ENCODE measurements around the gene STAB2.

GRCh38 chr12:103707446-103707845, 120.4 kb downstream of the STAB2 start:
- no peak for TF ChIP-seq TAF1 (IDR thresholded peaks at IDR 0.05; ENCODE audit: borderline replicate concordance, insufficient read depth, low read length)
- TF ChIP-seq, protein P1, sequence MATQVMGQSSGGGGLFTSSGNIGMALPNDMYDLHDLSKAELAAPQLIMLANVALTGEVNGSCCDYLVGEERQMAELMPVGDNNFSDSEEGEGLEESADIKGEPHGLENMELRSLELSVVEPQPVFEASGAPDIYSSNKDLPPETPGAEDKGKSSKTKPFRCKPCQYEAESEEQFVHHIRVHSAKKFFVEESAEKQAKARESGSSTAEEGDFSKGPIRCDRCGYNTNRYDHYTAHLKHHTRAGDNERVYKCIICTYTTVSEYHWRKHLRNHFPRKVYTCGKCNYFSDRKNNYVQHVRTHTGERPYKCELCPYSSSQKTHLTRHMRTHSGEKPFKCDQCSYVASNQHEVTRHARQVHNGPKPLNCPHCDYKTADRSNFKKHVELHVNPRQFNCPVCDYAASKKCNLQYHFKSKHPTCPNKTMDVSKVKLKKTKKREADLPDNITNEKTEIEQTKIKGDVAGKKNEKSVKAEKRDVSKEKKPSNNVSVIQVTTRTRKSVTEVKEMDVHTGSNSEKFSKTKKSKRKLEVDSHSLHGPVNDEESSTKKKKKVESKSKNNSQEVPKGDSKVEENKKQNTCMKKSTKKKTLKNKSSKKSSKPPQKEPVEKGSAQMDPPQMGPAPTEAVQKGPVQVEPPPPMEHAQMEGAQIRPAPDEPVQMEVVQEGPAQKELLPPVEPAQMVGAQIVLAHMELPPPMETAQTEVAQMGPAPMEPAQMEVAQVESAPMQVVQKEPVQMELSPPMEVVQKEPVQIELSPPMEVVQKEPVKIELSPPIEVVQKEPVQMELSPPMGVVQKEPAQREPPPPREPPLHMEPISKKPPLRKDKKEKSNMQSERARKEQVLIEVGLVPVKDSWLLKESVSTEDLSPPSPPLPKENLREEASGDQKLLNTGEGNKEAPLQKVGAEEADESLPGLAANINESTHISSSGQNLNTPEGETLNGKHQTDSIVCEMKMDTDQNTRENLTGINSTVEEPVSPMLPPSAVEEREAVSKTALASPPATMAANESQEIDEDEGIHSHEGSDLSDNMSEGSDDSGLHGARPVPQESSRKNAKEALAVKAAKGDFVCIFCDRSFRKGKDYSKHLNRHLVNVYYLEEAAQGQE (IDR thresholded peaks at IDR 0.05; ENCODE audit: insufficient read depth in 1 of 2, low read depth in 2 of 2, low read length in 2 of 2), result no peak
- no peak for TF ChIP-seq POLR2AphosphoS5 (IDR thresholded peaks at IDR 0.05; ENCODE audit: low read depth, low read length)
- no peak for TF ChIP-seq SIN3A (IDR thresholded peaks at IDR 0.05; ENCODE audit: borderline replicate concordance, insufficient read depth, low read length)
- TF ChIP-seq FOXP2 (optimal IDR thresholded peaks at IDR 0.05; ENCODE audit: borderline replicate concordance, extremely low read depth, extremely low read length, insufficient read depth), result no peak
